ENCODE measurements around the gene KCNK17. TPM values are rescaled to one million over a fixed set of nuclear protein-coding genes. Genes with fewer than 3 reads are reported as not detected.
A peak's percentile ranks its signal among the peaks of the same experiment; 100 is the strongest.

KCNK17 gene
- total and polyA plus RNA-seq, 4 donors = 2.6 to 6.0 (median 3.4) TPM

DNA sequence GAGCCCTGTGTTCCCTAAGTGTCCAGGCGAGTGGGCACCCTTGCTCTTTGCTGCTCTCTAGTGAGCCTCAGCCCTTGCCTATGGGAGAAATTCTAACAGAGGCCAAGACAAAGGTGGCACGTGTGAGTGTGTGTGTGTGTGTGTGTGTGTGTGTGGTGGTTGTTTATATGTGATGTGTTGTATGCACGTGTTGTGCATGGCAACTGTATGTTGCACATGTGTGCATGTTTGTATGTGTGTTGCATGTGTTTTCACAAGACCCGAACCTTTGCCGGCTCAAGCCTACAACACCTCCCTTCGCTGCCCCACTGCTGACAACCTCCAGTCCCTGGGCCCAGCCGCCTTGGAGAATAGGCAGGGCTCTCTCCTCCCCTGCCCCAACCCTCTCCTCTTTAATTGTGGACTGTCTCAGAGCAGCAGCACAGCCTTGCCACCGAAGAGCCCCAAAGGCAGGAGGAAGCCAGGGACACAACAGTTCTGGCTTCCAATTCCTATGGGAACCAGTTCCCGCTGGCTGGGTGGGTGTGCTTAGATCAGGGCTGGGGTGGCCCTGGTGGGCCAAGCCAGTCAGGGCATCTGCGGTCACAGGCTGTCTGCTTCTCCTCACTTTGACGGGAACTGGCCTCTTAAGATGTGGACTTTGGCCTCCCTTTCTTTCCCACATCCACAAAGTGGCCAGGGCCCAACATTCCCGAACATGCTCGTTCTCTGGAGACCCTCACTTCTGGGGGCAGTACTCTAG lies 5.6 kb upstream of the KCNK17 start:
- no peak overlapping the region for H3K4me3 ChIP-seq
- 64 to 67% methylated on average over 13 of the region's 13 CpGs for WGBS, 2 donors
- H3K27ac ChIP-seq (ENCODE audit: low read depth in 1 of 2, low read length in 1 of 2) = no peak overlapping the region
- TF ChIP-seq, protein P1, sequence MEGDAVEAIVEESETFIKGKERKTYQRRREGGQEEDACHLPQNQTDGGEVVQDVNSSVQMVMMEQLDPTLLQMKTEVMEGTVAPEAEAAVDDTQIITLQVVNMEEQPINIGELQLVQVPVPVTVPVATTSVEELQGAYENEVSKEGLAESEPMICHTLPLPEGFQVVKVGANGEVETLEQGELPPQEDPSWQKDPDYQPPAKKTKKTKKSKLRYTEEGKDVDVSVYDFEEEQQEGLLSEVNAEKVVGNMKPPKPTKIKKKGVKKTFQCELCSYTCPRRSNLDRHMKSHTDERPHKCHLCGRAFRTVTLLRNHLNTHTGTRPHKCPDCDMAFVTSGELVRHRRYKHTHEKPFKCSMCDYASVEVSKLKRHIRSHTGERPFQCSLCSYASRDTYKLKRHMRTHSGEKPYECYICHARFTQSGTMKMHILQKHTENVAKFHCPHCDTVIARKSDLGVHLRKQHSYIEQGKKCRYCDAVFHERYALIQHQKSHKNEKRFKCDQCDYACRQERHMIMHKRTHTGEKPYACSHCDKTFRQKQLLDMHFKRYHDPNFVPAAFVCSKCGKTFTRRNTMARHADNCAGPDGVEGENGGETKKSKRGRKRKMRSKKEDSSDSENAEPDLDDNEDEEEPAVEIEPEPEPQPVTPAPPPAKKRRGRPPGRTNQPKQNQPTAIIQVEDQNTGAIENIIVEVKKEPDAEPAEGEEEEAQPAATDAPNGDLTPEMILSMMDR (IDR thresholded peaks at IDR 0.05; ENCODE audit: control extremely low read depth, extremely low read depth) = no peak
- ATAC-seq (ENCODE audit: insufficient read depth, low FRiP score) (no peak), DNase-seq (no peak)
- H3K27me3 ChIP-seq (ENCODE audit: control insufficient read depth in 3 of 3, insufficient read depth in 3 of 3, low read length in 2 of 3) = peaks cover 0 to 7% (median 0%) of the 10 kb centered on the region in 3 donors
- peaks cover 0 to 3% (median 0%) of the 10 kb centered on the region in 4 donors for H3K9me3 ChIP-seq (ENCODE audit: control insufficient read depth in 4 of 4, insufficient read depth in 3 of 4, low read length in 3 of 4)
- no peak overlapping the region for H3K9ac ChIP-seq (ENCODE audit: insufficient read depth in 1 of 2, low read length in 2 of 2)
- no peaks in the 10 kb centered on the region for H3K36me3 ChIP-seq (ENCODE audit: control insufficient read depth in 4 of 4, insufficient read depth in 4 of 4, low read length in 4 of 4)
- H3K4me1 ChIP-seq (ENCODE audit: control insufficient read depth in 5 of 5, insufficient read depth in 5 of 5, low read length in 5 of 5) = no peaks in the 10 kb centered on the region

DNA sequence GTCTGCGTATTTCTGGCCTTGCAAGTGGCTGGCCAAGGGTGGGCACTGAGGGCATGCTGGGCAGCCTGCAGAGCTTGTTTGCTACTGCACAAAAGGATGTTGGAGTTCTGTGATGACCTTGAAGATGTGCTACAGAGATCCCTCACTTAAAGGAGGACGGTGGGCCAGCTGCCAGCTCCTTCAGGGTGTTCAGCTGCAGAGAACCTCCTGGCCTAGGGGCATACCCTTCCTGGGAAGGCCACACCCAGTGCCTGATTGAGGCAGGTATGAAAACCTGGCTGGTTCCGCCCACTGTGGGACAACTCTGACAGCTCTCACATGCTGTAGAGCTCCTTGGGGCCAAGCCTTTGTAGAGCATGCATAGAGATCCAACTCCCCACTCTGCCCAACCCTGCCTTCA lies 3.0 kb upstream of the KCNK17 start:
- 86 to 92% methylated on average over 3 of the region's 3 CpGs for WGBS, 2 donors
- no peak overlapping the region for H3K27ac ChIP-seq (ENCODE audit: low read depth in 1 of 2, low read length in 1 of 2)

DNA sequence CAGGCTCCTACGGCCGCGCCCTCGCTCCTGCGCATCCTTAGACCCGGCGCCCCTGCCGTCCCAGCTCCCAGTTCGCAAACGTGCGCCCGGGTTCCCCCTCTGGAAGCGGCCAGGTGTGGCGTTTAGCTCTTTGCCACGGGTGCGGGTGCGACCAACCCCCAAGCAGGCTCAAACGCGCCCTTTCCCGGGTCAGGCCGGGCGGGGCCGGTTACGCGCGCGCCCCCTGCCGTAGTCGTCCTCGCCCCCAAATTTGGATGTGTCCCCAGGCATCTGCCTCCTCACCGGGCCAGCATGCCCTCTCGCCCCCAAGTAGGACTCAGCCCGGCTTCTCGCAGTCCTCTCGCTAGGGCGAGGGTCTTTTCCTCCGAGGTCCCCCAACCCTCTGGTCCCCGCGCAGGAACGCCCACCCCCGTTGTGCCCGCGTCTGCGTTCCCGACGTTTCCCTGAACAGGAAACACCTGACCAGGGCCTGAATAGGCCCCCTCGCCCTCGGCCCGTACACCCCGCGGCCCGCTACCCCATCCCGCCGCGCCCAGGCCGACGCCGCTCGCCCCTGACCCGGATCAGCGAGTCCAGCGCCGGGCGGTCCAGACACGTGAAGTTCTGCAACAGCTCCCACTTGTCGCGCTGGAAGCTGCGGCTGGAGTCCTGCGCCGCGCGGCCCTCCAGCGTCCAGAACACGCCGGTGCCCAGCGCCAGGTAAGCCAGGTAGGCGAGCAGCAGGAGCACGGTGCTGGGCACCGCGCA lies 520 bp downstream of the KCNK17 start:
- Histone ChIP-seq H3K27me3 (ENCODE audit: control insufficient read depth in 3 of 3, insufficient read depth in 3 of 3, low read length in 2 of 3) (peaks cover 0 to 33% (median 3%) of the 10 kb centered on the region in 3 donors), H3K4me3 (peak overlapping the region; percentile 40), H3K36me3 (ENCODE audit: control insufficient read depth in 4 of 4, insufficient read depth in 4 of 4, low read length in 4 of 4) (peaks cover 0 to 1% (median 0%) of the 10 kb centered on the region in 4 donors), H3K9ac (ENCODE audit: insufficient read depth in 1 of 2, low read length in 2 of 2) (no peak overlapping the region), H3K27ac (ENCODE audit: low read depth in 1 of 2, low read length in 1 of 2) (no peak overlapping the region), H3K4me1 (ENCODE audit: control insufficient read depth in 5 of 5, insufficient read depth in 5 of 5, low read length in 5 of 5) (peaks cover 0 to 19% (median 0%) of the 10 kb centered on the region in 5 donors), H3K9me3 (ENCODE audit: control insufficient read depth in 4 of 4, insufficient read depth in 3 of 4, low read length in 3 of 4) (peaks cover 0 to 5% (median 0%) of the 10 kb centered on the region in 4 donors)
- TF ChIP-seq, protein P1 (IDR thresholded peaks at IDR 0.05; ENCODE audit: control extremely low read depth, extremely low read depth) = no peak
- ATAC-seq (ENCODE audit: insufficient read depth, low FRiP score) (no peak), DNase-seq (peak in 1 of 3 donors; percentile 10)
- 1 to 2% methylated on average over 76 to 80 of the region's 80 CpGs for WGBS, 2 donors

More for the DNA sequence above, 3.0 kb upstream of the KCNK17 start:
- TF ChIP-seq, protein P1 (IDR thresholded peaks at IDR 0.05; ENCODE audit: control extremely low read depth, extremely low read depth) = no peak
- Histone ChIP-seq H3K4me3 (no peak overlapping the region), H3K36me3 (ENCODE audit: control insufficient read depth in 4 of 4, insufficient read depth in 4 of 4, low read length in 4 of 4) (no peaks in the 10 kb centered on the region), H3K9me3 (ENCODE audit: control insufficient read depth in 4 of 4, insufficient read depth in 3 of 4, low read length in 3 of 4) (peaks cover 0 to 5% (median 0%) of the 10 kb centered on the region in 4 donors), H3K9ac (ENCODE audit: insufficient read depth in 1 of 2, low read length in 2 of 2) (no peak overlapping the region), H3K27me3 (ENCODE audit: control insufficient read depth in 3 of 3, insufficient read depth in 3 of 3, low read length in 2 of 3) (peaks cover 0 to 22% (median 3%) of the 10 kb centered on the region in 3 donors), H3K4me1 (ENCODE audit: control insufficient read depth in 5 of 5, insufficient read depth in 5 of 5, low read length in 5 of 5) (peaks cover 0 to 19% (median 0%) of the 10 kb centered on the region in 5 donors)
- ATAC-seq (ENCODE audit: insufficient read depth, low FRiP score) (no peak), DNase-seq (no peak)

Measured in lung (tissue), 12 donors.